ENCODE data around the gene LYRM1.
"Not testable (repeated sequence)": the region's sequence is repeated elsewhere in the genome, so short reads cannot be mapped to it uniquely, and the experiment has no call there.

Gene LYRM1

DNA sequence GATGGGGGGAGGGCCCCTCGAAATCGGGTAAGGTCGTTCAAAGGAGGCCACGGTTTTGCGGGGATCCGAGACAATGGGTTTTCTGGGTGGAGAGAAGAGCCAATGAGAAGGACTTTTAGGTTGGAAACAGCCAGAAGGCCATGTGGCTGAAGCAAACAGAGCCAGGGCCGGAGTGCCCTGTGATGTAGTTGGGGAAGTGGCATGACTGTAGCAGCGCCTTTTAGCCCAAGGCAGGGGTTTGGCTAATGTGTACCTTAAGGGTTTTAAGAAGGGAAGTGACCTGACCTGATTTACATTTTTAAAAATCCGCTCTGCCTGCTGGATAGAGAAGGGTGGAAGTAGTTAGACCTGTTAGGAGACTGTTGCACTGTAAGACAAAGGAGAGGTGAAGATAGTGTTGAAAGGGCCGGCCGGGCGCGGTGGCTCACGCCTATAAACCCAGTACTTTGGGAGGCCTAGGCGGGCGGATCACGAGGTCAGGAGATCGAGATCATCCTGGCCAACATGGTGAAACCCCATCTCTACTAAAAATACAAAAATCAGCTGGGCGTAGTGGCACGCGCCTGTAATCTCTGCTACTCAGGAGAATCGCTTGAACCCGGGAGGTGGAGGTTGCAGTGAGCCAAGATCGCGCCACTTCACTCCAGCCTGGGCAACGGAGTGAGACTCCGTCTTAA lies 1.0 kb downstream of the LYRM1 start:
- peak; percentile 85 for DNase-seq (ENCODE audit: low spot score)

- no peak for DNase-seq (ENCODE audit: low spot score)
Measured at GRCh38 chr16:20902426-20902825, 1.9 kb downstream of the LYRM1 start.

DNA sequence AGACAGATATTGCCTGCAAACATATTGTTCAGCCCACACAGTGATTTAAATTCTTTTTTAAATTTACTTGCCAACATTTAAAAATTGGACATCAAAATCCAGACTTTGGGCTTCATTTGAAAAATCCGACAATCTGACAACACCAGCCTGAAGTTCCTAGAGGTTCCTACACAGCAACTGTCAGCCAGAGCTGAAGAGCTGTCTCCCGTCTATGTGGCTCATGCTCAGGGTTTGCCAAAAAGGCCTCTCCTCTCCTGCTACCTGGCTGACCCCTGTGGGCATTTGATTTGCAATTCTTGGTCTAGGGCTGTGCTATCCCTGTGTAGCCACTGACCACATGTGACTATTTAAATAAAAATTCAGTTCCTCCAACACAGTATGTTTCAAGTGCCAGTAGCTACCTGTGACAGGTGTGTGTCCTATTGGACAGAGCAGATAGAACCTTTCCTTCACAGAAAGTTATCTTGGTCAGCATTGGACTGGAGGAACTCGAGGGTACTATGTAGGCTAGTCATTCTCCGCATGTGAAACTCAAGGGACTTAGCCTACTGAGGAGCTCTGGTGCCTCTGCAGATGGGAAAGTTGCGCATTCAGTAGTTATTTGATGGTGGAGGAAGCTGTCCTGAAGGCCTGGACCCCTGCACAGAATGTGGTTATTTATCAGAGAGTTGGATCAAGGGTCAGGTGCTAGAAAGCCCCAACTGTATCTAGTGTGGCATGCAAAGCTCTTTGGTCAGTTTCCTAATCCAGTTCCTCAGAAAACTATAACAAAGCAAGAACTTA lies 2.7 kb downstream of the LYRM1 start:
- DNase-seq (ENCODE audit: low spot score) = no peak

DNA sequence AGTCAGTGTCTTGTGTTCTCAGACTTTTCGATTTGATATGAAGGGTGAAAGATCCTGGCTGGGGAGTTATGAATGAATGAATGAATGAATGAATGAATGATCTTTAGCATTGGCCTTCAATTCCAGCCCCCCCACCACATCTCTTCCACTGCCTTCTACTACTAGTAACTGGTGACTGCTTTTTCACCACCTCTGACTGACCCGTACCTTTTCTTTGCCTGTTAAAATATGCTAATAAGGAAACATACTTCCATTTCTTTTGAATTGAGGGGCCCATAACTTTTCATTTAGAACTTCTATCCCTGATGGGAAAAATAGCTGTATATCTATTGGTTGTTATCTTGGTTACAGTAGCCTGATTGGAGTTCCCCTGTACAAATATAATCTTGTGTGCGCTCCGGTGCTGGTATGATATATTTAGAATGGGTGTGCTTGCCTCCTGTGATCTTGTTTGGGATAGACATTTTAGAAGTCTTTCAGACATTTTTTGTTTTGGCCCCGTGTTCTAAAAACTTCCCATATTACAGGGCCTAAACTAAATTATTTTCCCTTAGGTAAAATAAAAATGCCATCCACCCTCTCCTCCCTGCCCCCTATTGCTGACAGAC lies 3.4 kb downstream of the LYRM1 start:
- DNase-seq (ENCODE audit: low spot score) = no peak

DNA sequence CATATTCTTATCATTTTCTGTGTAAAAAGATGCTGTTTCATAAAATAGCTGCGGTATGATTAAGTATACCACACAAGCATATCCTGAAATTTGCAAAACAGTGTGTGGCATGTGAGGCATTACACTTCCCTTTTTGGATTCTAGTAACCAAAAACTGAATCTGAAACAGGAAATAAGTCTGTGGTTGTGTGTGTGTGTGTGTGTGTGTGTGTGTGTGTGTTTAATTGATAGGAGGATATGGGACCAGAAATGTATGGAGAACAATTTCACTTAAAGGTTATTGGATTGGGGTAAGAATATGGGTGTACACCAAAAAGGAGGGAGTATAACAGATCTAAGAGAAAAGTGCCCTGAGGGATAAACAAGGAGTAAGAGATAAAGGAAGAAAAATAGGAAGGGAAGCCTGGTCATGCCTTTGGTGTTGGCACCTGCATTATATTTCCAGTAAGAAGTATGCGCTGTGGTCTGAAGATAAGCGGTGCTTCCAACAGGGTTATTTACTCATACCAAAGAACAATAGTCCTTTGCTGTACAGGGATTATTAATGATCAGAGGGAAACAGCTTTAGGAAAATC lies 4.0 kb downstream of the LYRM1 start:
- DNase-seq (ENCODE audit: low spot score) = peak; percentile 48

DNA sequence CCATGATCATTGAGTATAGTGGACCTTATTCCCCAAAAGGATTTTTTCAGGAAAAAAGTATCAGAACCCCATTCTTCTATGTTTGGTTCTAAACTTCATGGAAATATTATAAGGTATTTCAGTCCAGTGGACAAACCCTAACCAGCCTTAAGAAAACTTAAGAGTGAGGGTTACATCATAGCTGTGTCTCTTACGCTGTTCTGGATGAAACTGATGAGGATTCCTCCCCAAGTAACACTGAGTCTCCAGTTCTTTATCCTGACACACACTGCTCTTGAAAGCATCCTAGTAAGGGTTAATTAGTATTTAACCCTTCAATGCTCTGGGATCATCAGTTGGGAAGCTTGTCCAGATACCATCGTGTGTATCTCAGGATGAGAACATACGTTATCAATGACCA lies 5.0 kb downstream of the LYRM1 start:
- DNase-seq (ENCODE audit: low spot score) = no peak

DNA sequence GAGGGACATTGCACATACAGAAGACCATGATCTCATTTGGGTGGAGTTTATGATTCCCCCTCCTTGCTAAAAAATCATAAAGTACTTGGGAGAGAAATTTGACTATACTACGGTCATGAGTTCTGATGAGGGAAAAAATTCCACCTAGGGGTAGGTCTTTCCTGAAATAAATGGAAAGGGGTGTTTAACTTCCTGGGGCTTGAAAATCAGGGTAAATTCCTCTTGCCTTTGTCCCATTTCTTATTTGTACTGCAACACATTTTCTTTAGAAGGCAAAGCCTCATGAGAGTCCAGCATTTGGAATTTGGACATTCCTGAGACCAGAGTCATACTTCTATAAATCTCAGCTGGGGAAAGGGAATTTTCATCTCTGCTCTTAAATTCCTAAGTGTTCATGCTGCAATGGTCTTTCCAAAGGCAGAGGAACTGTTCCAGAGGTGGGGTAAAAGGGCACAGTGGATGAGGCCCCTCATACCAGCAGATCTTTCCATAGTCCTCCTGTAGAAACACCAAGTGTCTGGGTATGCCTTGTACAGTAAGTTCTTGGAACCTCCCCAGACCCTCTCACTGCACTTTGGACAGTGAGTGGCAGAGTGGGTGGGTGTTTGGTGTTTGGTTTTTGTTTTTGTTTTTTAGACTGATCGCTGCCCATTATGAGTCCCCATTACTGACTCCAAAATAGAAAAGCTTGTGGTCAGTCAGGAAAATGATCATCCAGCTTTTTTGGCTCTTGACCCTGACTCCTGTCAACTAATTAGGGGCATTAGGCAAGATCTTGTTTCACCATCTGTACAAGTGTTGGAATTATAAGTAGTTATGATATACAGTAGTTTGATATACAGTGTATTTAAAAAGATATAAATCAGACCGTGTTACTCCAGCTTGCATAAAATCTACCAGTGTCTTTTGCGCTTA lies 6.0 kb downstream of the LYRM1 start:
- peak; percentile 83 for DNase-seq (ENCODE audit: low spot score)

DNA sequence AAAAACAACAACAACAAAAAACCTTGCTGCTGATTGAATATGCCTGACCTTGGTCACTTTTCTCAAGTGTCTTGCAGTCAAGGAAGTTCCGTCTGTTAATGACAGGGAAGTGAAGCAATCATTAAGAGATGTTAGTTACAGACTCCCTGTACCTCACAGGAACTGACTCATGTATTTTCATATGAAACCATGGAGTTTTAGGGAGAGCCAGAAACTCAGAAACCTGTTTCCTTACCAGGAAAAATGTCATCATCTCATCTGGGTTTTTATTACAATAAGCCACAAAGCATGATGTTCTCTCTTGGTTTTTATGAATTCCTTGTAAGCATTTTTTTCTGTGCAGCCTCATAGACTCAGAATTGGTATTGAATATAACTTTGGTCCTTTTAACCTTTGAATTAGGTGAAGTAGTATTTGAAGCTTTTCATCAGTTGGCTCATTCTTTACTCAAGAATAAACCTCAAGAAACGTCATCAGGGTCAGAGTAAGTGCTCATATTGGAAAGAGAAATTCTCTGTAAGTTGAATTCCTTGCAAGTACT lies 10.3 kb downstream of the LYRM1 start:
- DNase-seq (ENCODE audit: low spot score) = peak; percentile 96

GRCh38 chr16:20911361-20911760 lies 10.8 kb downstream of the LYRM1 start:
- DNase-seq (ENCODE audit: low spot score) = peak; percentile 86

GRCh38 chr16:20916289-20916688 lies 15.7 kb downstream of the LYRM1 start:
- no peak for DNase-seq (ENCODE audit: low spot score)

- no peak for DNase-seq (ENCODE audit: low spot score)
Measured at GRCh38 chr16:20916942-20917341, 16.4 kb downstream of the LYRM1 start.

- no peak for DNase-seq (ENCODE audit: low spot score)
Measured at GRCh38 chr16:20918486-20919239, 18.1 kb downstream of the LYRM1 start.

DNA sequence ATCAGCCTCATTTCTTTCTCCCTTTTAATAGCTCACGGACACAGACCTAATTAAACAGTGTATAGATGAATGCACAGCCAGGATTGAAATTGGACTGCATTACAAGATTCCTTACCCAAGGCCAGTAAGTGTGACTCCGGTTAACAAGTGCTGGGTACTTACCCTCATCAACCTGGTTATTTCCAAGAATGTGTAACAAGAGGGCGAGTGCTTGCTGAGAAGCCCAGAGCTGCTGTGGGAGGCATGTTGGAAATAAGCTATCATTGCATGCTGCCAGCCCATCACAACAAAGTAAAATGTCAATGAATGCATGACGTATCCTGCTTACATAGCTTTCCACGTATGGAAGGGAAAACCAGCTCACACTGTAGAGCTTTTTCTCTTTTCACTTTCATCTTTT lies 19.5 kb downstream of the LYRM1 start:
- DNase-seq (ENCODE audit: low spot score) = no peak

DNA sequence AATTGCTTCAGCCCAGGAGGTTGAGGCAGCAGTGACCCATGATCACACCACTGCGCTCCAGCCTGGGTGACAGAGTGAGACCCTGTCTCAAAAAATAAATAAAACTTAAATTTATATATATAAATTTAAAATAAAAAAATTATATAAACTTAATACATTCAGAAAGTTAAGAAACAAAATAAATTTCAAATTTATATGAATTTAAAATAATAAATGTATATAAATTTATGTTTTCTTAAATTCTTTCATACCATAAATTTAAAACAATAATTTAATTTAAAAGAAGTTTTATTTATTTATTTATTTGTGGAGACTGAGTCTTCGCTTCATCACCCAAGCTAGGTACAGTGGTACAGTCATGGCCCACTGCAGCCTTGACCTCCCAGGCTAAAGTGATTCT lies 20.2 kb downstream of the LYRM1 start:
- no peak for DNase-seq (ENCODE audit: low spot score)

GRCh38 chr16:20923876-20924275 lies 23.3 kb downstream of the LYRM1 start:
- no peak for DNase-seq (ENCODE audit: low spot score)

- no peak for DNase-seq (ENCODE audit: low spot score)
Measured at GRCh38 chr16:20925751-20926150, 25.2 kb downstream of the LYRM1 start.

DNA sequence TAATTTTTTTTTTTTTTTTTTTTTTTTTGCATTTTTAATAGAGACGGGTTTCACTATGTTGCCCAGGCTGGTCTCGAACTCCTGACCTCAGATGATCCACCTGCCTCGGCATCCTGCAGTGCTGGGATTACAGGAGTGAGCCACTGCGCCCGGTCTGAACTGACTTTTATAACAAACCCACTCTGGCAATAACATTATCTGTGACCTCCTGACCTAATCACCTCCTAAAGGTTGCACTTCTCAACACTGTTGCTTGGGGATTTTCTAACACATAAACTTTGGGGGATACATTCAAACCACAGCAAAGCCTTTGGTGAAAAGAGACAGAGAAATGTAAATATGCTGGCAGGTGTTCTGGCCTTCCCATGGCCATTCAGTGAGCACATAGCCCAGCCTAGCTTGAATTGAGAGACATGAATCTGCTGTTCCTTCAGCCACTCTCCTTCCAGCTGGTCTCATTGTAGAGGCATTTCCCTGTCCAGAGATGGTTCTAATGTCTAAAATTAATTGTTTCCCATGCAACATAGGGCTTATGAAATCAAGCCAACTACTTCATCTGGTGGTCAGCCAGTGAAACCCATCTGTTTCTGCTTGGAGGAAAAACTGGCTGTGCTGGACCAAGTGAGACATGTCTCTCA lies 28.3 kb downstream of the LYRM1 start:
- no peak for DNase-seq (ENCODE audit: low spot score)

GRCh38 chr16:20929676-20930364 lies 29.2 kb downstream of the LYRM1 start:
- not testable (repeated sequence) for DNase-seq (ENCODE audit: low spot score)

GRCh38 chr16:20930365-20930690 lies 29.8 kb downstream of the LYRM1 start:
- no peak for DNase-seq (ENCODE audit: low spot score)

- DNase-seq (ENCODE audit: low spot score) = no peak
Measured at GRCh38 chr16:20931066-20931600, 30.6 kb downstream of the LYRM1 start.

All from kidney tubule cell (primary cell).